ENCODE measurements around the gene MGAT1.

Gene MGAT1

GRCh38 chr5:180823940-180824629 is 21.5 kb upstream of the MGAT1 start:
- no peak for DNase-seq (ENCODE audit: low spot score)

DNA sequence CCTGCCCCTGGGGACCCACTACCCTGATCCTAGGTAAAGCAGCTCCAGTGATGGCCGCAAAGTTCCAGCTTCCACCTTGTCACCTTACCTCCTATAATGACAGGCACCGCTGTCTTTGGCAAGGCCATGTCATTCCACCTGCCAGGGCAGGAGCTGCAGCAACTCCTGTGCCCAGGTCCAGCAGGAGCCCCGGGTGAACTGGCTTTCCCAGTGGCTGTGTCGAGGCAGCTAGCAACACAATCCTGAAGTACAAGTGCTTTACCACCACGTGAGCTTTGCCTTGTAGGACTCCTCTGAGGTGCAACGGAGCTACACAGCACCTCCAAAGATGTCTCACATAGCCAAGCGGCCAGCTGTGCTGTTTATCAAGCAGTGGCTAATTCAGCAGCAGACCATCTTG is 20.7 kb upstream of the MGAT1 start:
- no peak for DNase-seq (ENCODE audit: low spot score)

DNA sequence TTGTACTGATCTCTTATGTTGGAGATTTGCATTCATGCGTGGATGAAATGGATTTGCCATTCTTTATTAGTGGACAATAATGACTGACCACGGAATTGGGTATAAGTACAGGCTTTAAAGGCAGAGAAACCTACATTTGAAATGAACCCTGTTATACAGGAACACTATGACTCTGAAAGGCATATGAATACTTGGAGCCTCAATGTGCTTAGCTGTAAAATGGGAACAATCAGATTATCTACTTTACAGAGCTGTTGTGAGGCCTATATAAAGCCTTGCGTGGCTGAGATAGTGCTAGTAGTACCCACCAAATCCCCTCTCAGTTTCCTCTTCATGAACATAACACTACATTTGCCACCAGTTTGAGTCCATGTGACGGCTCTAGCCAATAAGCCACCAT is 18.9 kb upstream of the MGAT1 start:
- no peak for DNase-seq (ENCODE audit: low spot score)

- no peak for DNase-seq (ENCODE audit: low spot score)
Observed at GRCh38 chr5:180820788-180821321, 18.2 kb upstream of the MGAT1 start.

- DNase-seq (ENCODE audit: low spot score): no peak
Observed at GRCh38 chr5:180818677-180819341, 16.2 kb upstream of the MGAT1 start.

DNA sequence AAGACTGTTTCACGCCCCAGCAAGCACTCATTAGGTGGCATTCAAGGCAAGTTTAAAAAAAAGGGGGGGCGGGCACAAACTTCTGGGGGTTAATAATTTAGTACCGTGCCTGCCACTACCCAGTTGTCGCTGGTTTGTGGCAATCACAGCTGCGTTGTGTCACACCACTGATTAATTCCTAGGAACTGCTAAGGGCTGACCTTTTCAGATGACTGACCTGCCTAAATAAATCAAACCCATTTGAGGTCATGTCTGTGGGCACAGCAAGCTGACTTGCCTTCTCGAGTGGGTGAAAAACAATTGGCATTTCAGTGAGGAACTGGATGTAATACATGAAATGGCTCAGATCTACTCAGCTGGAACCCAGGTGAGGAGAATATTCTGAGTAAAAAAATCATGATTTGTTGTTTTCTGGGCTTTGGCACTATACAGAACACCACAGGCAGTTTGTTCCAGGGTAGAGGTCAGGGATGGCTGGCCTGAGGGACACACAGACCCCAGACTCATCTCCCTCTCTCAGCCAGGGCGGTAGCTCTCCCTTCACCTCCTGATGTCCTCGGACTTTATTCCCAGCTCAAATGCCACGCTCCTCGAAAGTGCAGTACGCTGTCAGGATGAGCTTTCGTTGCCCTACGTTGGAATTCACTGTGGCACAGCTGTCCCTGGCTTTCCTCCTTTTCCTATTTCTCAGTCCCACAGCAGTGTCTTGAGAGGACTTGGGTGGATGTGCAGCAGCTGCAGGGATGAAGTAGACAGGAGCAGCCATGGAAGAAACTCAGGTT is 15.5 kb upstream of the MGAT1 start:
- DNase-seq (ENCODE audit: low spot score): no peak

- no peak for DNase-seq (ENCODE audit: low spot score)
Observed at GRCh38 chr5:180816608-180817534, 14.3 kb upstream of the MGAT1 start.

- DNase-seq (ENCODE audit: low spot score): no peak
Observed at GRCh38 chr5:180815293-180815917, 12.8 kb upstream of the MGAT1 start.

GRCh38 chr5:180813420-180813819 is 10.8 kb upstream of the MGAT1 start:
- no peak for DNase-seq (ENCODE audit: low spot score)

- DNase-seq (ENCODE audit: low spot score): no peak
Observed at GRCh38 chr5:180811623-180812124, 9.1 kb upstream of the MGAT1 start.

GRCh38 chr5:180810959-180811622 is 8.5 kb upstream of the MGAT1 start:
- no peak for DNase-seq (ENCODE audit: low spot score)

- peak; percentile 97 for DNase-seq (ENCODE audit: low spot score)
Observed at GRCh38 chr5:180810210-180810958, 7.8 kb upstream of the MGAT1 start.

DNA sequence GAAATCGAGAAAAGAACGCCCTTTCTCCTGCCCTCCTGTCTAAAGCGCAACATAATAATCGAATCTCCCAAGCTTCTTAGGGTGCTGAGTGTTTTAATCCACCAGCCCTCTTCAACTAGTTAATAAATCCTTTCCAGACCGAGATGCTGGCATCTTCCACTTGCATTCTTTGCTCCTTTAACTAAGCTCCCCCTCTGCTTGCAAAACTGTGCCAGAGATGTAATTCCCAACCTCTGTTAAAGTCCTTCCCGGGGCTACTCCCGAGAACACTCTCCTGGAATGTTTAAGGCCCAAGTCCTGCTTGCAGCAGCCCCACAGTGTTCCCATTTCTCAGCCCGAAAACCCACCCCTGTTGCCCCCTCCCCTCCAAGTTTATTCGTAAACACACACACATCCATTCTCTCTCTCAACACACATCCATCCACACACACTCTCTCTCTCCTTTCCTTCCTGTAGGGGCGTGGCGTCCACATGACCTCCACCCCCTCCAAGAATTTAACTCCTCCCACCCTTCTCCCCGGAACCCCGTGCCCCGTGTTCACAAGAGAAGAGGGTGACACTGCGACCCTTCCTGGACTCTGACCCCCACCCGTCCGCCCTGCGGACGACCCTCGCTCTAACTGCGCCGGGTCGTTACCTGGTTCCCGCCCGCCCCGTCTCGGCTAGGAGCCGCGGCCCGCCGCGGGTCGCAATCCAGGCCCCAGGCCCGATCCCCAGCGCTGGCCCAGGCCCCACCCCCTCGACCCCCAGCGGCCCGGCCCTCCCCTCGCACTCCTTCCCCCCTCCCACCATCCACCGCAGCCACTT is 7.0 kb upstream of the MGAT1 start:
- DNase-seq (ENCODE audit: low spot score): peak; percentile 94

GRCh38 chr5:180808461-180809000 is 5.9 kb upstream of the MGAT1 start:
- no peak for DNase-seq (ENCODE audit: low spot score)

DNA sequence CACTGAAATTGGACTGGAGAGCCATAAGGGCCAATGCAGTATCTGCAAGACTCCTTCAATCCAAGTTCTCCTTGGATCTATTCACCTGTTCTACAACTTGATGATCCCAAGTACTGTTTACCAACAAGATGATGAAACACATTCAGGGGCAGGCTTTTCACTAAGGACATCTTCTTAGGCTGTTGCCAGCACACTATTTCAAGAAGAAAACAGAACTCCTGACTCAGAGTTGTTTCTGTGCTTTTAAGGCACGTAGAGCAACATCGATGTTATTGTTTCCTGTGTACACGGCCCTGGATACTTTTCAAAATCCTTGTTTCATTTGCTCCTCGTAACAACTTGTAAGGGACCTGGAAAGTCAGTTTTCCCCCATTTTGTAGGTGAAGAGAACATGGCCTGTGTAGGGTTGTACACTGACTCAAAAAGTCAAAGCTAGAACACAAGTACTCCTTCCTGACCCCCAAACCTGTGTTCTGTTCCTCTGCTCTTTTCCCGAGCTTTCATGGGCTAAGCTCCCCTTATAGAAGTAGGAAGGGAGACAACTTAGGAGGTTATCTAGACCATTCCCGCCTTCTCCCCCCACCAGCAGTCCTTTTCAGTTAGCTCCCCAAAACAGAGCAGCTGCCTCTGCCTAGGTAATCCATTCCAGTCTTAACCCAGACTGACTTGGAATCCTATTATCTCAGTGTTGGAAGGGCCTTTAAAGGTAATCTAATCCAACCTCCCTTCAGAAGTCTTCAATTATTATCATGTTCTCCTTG is 5.2 kb upstream of the MGAT1 start:
- peak; percentile 31 for DNase-seq (ENCODE audit: low spot score)

GRCh38 chr5:180807046-180807445 is 4.4 kb upstream of the MGAT1 start:
- DNase-seq (ENCODE audit: low spot score): no peak

DNA sequence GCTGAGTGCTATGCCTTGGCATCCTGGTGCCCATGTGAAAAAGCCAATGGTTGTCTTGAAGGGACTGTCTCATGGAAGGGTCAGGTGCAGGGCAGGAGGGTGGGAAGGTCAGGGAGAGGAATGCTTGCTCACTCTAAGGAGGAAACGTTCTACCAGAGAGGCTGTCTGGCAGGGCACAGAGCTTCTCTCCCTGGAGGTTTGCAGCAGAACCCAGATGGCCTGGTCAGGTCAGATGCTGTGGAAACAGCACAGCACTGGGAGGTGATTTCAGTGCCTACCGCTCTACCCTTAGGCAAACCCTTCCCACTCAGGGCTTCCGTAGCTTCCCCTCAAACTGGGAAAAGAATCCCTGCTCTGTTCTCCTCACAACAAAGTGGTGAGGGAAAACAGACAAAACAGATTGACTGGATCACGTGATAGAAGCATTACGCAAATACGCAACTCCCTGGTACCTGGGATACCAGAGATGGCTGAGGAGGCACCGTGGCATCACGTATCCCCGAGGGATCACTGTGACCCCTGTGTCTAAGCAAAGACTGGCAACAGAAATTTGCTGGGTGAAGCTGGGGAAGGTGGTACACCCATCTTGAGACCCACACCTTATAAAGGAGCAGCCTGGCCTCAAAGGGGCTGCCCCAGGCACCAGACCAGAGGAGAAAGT is 3.9 kb upstream of the MGAT1 start:
- DNase-seq (ENCODE audit: low spot score): no peak
